GM12878 (cell line): ENCODE results near the gene CPNE6. TPM values are rescaled to one million over a fixed set of nuclear protein-coding genes. Genes with fewer than 3 reads are reported as not detected.
A peak's percentile ranks its signal among the peaks of the same experiment; 100 is the strongest.

ENCODE experiments used
- ATAC-seq: fragments of 200-7000 bp; cut with Tn5 transposase; 3 replicates; pipeline ENCODE4 v1.9.1; 2020; ENCODE audit warnings: mild to moderate bottlenecking, moderate library complexity
- BruUV-seq: library from RNA; stranded (reverse); fragments of 400-500 nt; replicated peaks from 2 replicates; lab custom pipeline; 2021; lab: Mats Ljungman, UMichigan
- CTCF ChIA-PET: fragments of 300-600 bp; sonication (Branson Sonifier 250); formaldehyde crosslinking; extraction: SDS; loops from one replicate; lab custom pipeline; 2021; ENCODE audit warnings: inconsistent platforms; lab: Yijun Ruan, JAX
- POLR2A ChIA-PET: fragments of 350-600 bp; formaldehyde crosslinking; extraction: SDS; loops from one replicate; lab custom pipeline; 2021; ENCODE audit warnings: inconsistent platforms; lab: Charles Lee
- RAD21 ChIA-PET: fragments of 300-600 bp; sonication (Branson Sonifier 250); formaldehyde crosslinking; loops from one replicate; lab custom pipeline; 2023; ENCODE audit warnings: antibody characterized with exemption; ENCODE audit not compliant: unreplicated experiment; lab: Charles Lee
- SMC1A ChIA-PET: fragments of 300-600 bp; sonication (Branson Sonifier 250); formaldehyde crosslinking; loops from one replicate; lab custom pipeline; 2023; ENCODE audit not compliant: unreplicated experiment, uncharacterized antibody; lab: Charles Lee
- DNase-seq: peaks from one replicate; pipeline ENCODE4 v3.0.0-alpha.2; 2011; ENCODE audit warnings: low read depth, low spot score
- FAIRE-seq: peaks from 3 replicates; lab custom pipeline; 2011; peaks lifted over from hg19 to GRCh38; lab: Jason Lieb, UNC
- H2AFZ ChIP-seq: 2 replicates; pipeline ENCODE4 v1.6.0; 2011; ENCODE audit warnings: low read depth, low read length, control low read depth; ENCODE audit not compliant: control insufficient read depth
- H3K27ac ChIP-seq: 2 replicates; pipeline ENCODE4 v1.5.1; 2011; ENCODE audit warnings: control low read depth; ENCODE audit not compliant: control insufficient read depth, insufficient read depth
- H3K27me3 ChIP-seq, 2 experiments: replicated peaks in 1 of 2; 2 replicates each; pipeline versions ENCODE4 v1.6.0 to v1.6.1; 2011; ENCODE audit warnings: low read length in 1 of 2; ENCODE audit not compliant: control insufficient read depth in 2 of 2, insufficient read depth in 2 of 2
- H3K36me3 ChIP-seq, 2 experiments: 2 replicates each; pipeline ENCODE4 v1.5.1; 2011; ENCODE audit warnings: low read length in 1 of 2; ENCODE audit not compliant: control insufficient read depth in 2 of 2, insufficient read depth in 2 of 2
- H3K4me1 ChIP-seq: 2 replicates; pipeline ENCODE4 v1.6.1; 2011; ENCODE audit warnings: mild to moderate bottlenecking, low read length, moderate library complexity, mixed read lengths; ENCODE audit not compliant: control insufficient read depth, insufficient read depth
- H3K4me2 ChIP-seq: 2 replicates; pipeline ENCODE4 v1.6.0; 2011; ENCODE audit warnings: control low read depth; ENCODE audit not compliant: control insufficient read depth, insufficient read depth
- H3K4me3 ChIP-seq: fragments of 200-600 bp; sonication (generic); 2 replicates; pipeline ENCODE4 v1.5.1; 2016
- H3K79me2 ChIP-seq: 2 replicates; pipeline ENCODE4 v1.6.0; 2011; ENCODE audit warnings: low read length; ENCODE audit not compliant: control insufficient read depth, insufficient read depth
- H3K9ac ChIP-seq: 2 replicates; pipeline ENCODE4 v1.8.0; 2011; ENCODE audit warnings: low read length, control low read depth, mixed read lengths; ENCODE audit not compliant: control insufficient read depth, insufficient read depth
- H3K9me3 ChIP-seq: replicated peaks from 3 replicates; pipeline ENCODE4 v1.5.1; 2011; ENCODE audit warnings: mild to moderate bottlenecking, low read length; ENCODE audit not compliant: control insufficient read depth, insufficient read depth
- H4K20me1 ChIP-seq: 2 replicates; pipeline ENCODE4 v1.6.0; 2011; ENCODE audit not compliant: control insufficient read depth, insufficient read depth
- BACH1 ChIP-seq: fragments of 450-650 bp; IDR thresholded peaks from 2 replicates; pipeline ENCODE4 v1.6.1; 2017; ENCODE audit warnings: mild to moderate bottlenecking, borderline replicate concordance
- CBX5 ChIP-seq: sonication (generic); IDR thresholded peaks from 2 replicates; pipeline ENCODE4 v1.6.1; 2016; ENCODE audit warnings: low read depth, moderate library complexity, mild to moderate bottlenecking, inconsistent platforms
- CREM ChIP-seq: IDR thresholded peaks from 2 replicates; pipeline ENCODE4 v1.6.1; 2014; ENCODE audit warnings: antibody characterized with exemption, low read depth
- DPF2 ChIP-seq: fragments of 450-650 bp; IDR thresholded peaks from 2 replicates; pipeline ENCODE4 v1.6.1; 2017; ENCODE audit warnings: mild to moderate bottlenecking
- ESRRA ChIP-seq: IDR thresholded peaks from 2 replicates; pipeline ENCODE4 v1.6.1; 2012; ENCODE audit warnings: mild to moderate bottlenecking, low read length, improper control_type of control experiment
- GATAD2B ChIP-seq: fragments of 450-650 bp; conservative IDR thresholded peaks from 2 replicates; pipeline ENCODE4 v1.6.1; 2017; ENCODE audit warnings: low read depth, mild to moderate bottlenecking, moderate library complexity
- IKZF1 ChIP-seq: fragments of 450-650 bp; conservative IDR thresholded peaks from 2 replicates; pipeline ENCODE4 v1.6.1; 2017; ENCODE audit warnings: antibody characterized with exemption, mild to moderate bottlenecking
- LARP7 ChIP-seq: fragments of 450-650 bp; IDR thresholded peaks from 2 replicates; pipeline ENCODE4 v1.6.1; 2017; ENCODE audit warnings: mild to moderate bottlenecking
- MTA2 ChIP-seq: fragments of 450-650 bp; IDR thresholded peaks from 2 replicates; pipeline ENCODE4 v1.6.1; 2016; ENCODE audit warnings: low read depth, mild to moderate bottlenecking, moderate library complexity
- NFXL1 ChIP-seq: fragments of 450-650 bp; IDR thresholded peaks from 2 replicates; pipeline ENCODE4 v1.6.1; 2017; ENCODE audit warnings: antibody characterized with exemption, mild to moderate bottlenecking, borderline replicate concordance
- NKRF ChIP-seq: fragments of 450-650 bp; conservative IDR thresholded peaks from 2 replicates; pipeline ENCODE4 v1.6.1; 2017; ENCODE audit warnings: mild to moderate bottlenecking, moderate library complexity
- PBX3 ChIP-seq: IDR thresholded peaks from 2 replicates; pipeline ENCODE4 v1.6.1; 2011; ENCODE audit warnings: mild to moderate bottlenecking, low read depth, low read length, moderate library complexity; ENCODE audit not compliant: insufficient replicate concordance
- POLR2A ChIP-seq: IDR thresholded peaks from 2 replicates; pipeline ENCODE4 v1.6.1; 2011; ENCODE audit warnings: low read depth, mild to moderate bottlenecking, low read length
- RB1 ChIP-seq: fragments of 450-650 bp; formaldehyde crosslinking; IDR thresholded peaks from 2 replicates; pipeline ENCODE4 v1.6.1; 2017; ENCODE audit warnings: mild to moderate bottlenecking, borderline replicate concordance
- SMARCA5 ChIP-seq: fragments of 450-650 bp; IDR thresholded peaks from 2 replicates; pipeline ENCODE4 v1.6.1; 2017; ENCODE audit warnings: mild to moderate bottlenecking
- TCF7 ChIP-seq: IDR thresholded peaks from 2 replicates; pipeline ENCODE4 v1.6.1; 2014; ENCODE audit warnings: antibody characterized with exemption, borderline replicate concordance
- USF1 ChIP-seq: IDR thresholded peaks from 2 replicates; pipeline ENCODE4 v1.6.1; 2011; ENCODE audit warnings: borderline replicate concordance, low read depth, mild to moderate bottlenecking, moderate library complexity, mixed read lengths, low read length; ENCODE audit not compliant: insufficient read depth; ENCODE audit errors: extremely low read length
- ZSCAN29 ChIP-seq: fragments of 450-650 bp; IDR thresholded peaks from 2 replicates; pipeline ENCODE4 v1.6.1; 2017; ENCODE audit warnings: mild to moderate bottlenecking, moderate library complexity
- WGBS: methylation state at CpG from one replicate; pipeline ENCODE4 v1.1.6; 2016; ENCODE audit warnings: low lambda C conversion rate; ENCODE audit not compliant: insufficient replicate concordance, insufficient coverage; ENCODE audit errors: missing lambda C conversion rate; 5-methylcytosine and 5-hydroxymethylcytosine counted together
- in situ Hi-C: fragments of 300-500 bp; cut with MboI; formaldehyde crosslinking; loops from 9 replicates; pipeline ENCODE4 v1.14.3; 2018; ENCODE audit warnings: mixed read lengths
- intact Hi-C: fragments of 100-400 bp; cut with micrococcal nuclease; formaldehyde crosslinking; loops from one replicate; pipeline ENCODE4 v1.14.2; 2022; ENCODE audit not compliant: unreplicated experiment
- polyA plus RNA-seq, 11 experiments: library from polyadenylated mRNA; depleted of rRNA in 4 of 11; unstranded in 6 of 11; stranded (reverse) in 5 of 11; fragments of >200 nt; fragmentation: Nextera tagmentation in 4 of 11; fragmentation: Illumina TruSeq in 1 of 11; extraction: Ambion mirVana in 4 of 11; extraction: Trizol in 1 of 11; gene quantifications; 1 replicate in 1 of 11; 2 replicates in 10 of 11; pipeline versions ENCODE4 v1.2.1 to v1.2.3, GENCODE V29; 2011 to 2016; ENCODE audit warnings: inconsistent platforms in 2 of 11, missing spikeins in 2 of 11, low read depth in 1 of 11
- total RNA-seq, 4 experiments: library from RNA; depleted of rRNA in 3 of 4; stranded (reverse); fragments of >200 nt in 3 of 4; fragmentation: Illumina TruSeq in 1 of 4; extraction: Trizol in 1 of 4; gene quantifications; 2 replicates each; pipeline versions ENCODE4 v1.2.1 to v1.2.3, GENCODE V29; 2013 to 2021

CPNE6 gene
- total and polyA plus RNA-seq, 10 of the 15 experiments (the other 5 are each of a cell fraction or from before 2014, with no cell fraction given): 0.06 to 0.43 (median 0.18) TPM; not detected in 3

GRCh38 chr14:24080888-24081738, 9.8 kb downstream of the CPNE6 start:
- H3K79me2 ChIP-seq: no peaks in the 10 kb centered on the region
- under 1% methylated on average over 67 of the region's 74 CpGs for WGBS
- ChIA-PET POLR2A (interaction anchor here (0.5 to 4.2 kb wide), 15 partner anchors 9 to 162 kb away, joined by 3 to 33 read pairs (median 5); partner anchors contain the start of genes CHMP4A, CPNE6, DCAF11 and NRL), RAD21 (interaction anchor here (1.0 to 4.6 kb wide), 9 partner anchors 11 to 216 kb away, joined by 3 to 39 read pairs (median 9); partner anchors contain the start of genes CARMIL3, DCAF11, IRF9 and NRL), CTCF (interaction anchor here (0.7 to 4.9 kb wide), 12 partner anchors 11 to 227 kb away, joined by 3 to 71 read pairs (median 4); partner anchors contain the start of genes CHMP4A, CIDEB, PCK2 and PSME2), SMC1A (interaction anchor here (0.7 to 5.2 kb wide), 13 partner anchors 11 to 193 kb away, joined by 3 to 51 read pairs (median 5); partner anchors contain the start of genes DCAF11, IRF9, MDP1 and PCK2)
- H3K4me3 ChIP-seq: peak overlapping the region; percentile 63; the same call in 1 of the 2 replicates
- H3K9ac ChIP-seq: peak overlapping the region; percentile 41; the same call in 1 of the 2 replicates
- in situ Hi-C loops: no loop called here
- H3K27ac ChIP-seq: peak overlapping the region; percentile 67
- intact Hi-C loops: no loop called here
- DNase-seq: no peak
- peaks cover 14% of the 10 kb centered on the region for H3K4me1 ChIP-seq
- no TSS peak for BruUV-seq
- peak overlapping the region; percentile 83 for H3K4me2 ChIP-seq
- H3K27me3 ChIP-seq: no peaks in the 10 kb centered on the region
- peak overlapping the region; percentile 78 for H2AFZ ChIP-seq
- no peaks in the 10 kb centered on the region for H4K20me1 ChIP-seq
- ATAC-seq: peak; percentile 95
- no peaks in the 10 kb centered on the region for H3K36me3 ChIP-seq
- peak; percentile 98 for FAIRE-seq
- H3K9me3 ChIP-seq: no peaks in the 10 kb centered on the region
- TF ChIP-seq GATAD2B (peak; percentile 97), TCF7 (no peak), ZSCAN29 (peak; percentile 71; the same call in 1 of the 2 replicates), MTA2 (no peak), USF1 (no peak), POLR2A (peak; percentile 77), SMARCA5 (peak; percentile 72), RB1 (peak; percentile 81), ESRRA (no peak), CREM (peak; percentile 39; the same call in 1 of the 2 replicates), BACH1 (peak; percentile 56; the same call in 1 of the 2 replicates), CBX5 (no peak), LARP7 (peak; percentile 94), IKZF1 (peak; percentile 72), PBX3 (peak; percentile 12), DPF2 (peak; percentile 90), NKRF (peak; percentile 86), NFXL1 (0 out of 2 replicates have a peak, but pooled peaks have one; percentile 13)
